ENCODE data around the gene TTK. TPM values are rescaled to one million over a fixed set of nuclear protein-coding genes. Genes with fewer than 3 reads are reported as not detected.
"Not testable (repeated sequence)": the region's sequence is repeated elsewhere in the genome, so short reads cannot be mapped to it uniquely, and the experiment has no call there.

TTK gene
- total and polyA plus RNA-seq, 4 donors: under 0.01 to 21.1 (median 0.53) TPM

DNA sequence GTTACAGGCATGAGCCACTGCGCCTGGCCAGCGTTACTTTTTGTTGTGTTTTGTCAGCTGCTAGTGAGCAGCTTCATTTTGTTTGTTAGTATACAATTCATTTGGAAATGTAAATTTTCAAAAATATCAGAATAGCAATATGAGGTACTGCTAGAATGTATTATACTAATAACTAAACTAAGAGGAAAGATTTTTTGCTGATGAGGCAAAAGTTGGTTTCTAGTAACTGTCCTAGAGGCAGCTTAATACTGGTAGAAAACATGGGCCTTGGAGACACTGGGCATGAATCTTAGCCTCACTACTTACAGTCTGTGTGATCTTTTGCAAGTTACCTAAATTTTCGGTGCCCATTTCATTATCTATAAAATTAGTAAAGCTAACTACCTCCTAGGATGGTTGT, 24.1 kb downstream of the TTK start:
- WGBS: 80% methylated on average over 3 of the region's 3 CpGs
- no peaks in the 10 kb centered on the region for H3K9me3 ChIP-seq (ENCODE audit: control insufficient read depth in 4 of 4, low read length in 3 of 4)
- no peaks in the 10 kb centered on the region for H3K36me3 ChIP-seq (ENCODE audit: control insufficient read depth in 4 of 4, insufficient read depth in 3 of 4, low read depth in 1 of 4, low read length in 3 of 4)
- no peak for DNase-seq (ENCODE audit: low spot score)
- H3K27ac ChIP-seq (ENCODE audit: low read depth in 1 of 2, low read length in 2 of 2): no peak overlapping the region
- H3K4me3 ChIP-seq (ENCODE audit: low read depth in 1 of 3, low read length in 3 of 3): no peak overlapping the region
- no peaks in the 10 kb centered on the region for H3K4me1 ChIP-seq (ENCODE audit: control insufficient read depth in 4 of 4, insufficient read depth in 4 of 4, low read length in 3 of 4)
- no peak for TF ChIP-seq RAD21 (IDR thresholded peaks at IDR 0.05)
- TF ChIP-seq, protein P1, sequence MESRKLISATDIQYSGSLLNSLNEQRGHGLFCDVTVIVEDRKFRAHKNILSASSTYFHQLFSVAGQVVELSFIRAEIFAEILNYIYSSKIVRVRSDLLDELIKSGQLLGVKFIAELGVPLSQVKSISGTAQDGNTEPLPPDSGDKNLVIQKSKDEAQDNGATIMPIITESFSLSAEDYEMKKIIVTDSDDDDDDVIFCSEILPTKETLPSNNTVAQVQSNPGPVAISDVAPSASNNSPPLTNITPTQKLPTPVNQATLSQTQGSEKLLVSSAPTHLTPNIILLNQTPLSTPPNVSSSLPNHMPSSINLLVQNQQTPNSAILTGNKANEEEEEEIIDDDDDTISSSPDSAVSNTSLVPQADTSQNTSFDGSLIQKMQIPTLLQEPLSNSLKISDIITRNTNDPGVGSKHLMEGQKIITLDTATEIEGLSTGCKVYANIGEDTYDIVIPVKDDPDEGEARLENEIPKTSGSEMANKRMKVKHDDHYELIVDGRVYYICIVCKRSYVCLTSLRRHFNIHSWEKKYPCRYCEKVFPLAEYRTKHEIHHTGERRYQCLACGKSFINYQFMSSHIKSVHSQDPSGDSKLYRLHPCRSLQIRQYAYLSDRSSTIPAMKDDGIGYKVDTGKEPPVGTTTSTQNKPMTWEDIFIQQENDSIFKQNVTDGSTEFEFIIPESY (IDR thresholded peaks at IDR 0.05): no peak
- no peak for TF ChIP-seq RXRA (IDR thresholded peaks at IDR 0.05)
- TF ChIP-seq SP1 (IDR thresholded peaks at IDR 0.05): no peak
- TF ChIP-seq NR2F2 (IDR thresholded peaks at IDR 0.05): no peak
- no peaks in the 10 kb centered on the region for H3K27me3 ChIP-seq (ENCODE audit: control insufficient read depth in 4 of 4, insufficient read depth in 4 of 4, low read length in 3 of 4)
- H3K9ac ChIP-seq (ENCODE audit: low read depth in 1 of 2, low read length in 2 of 2): no peak overlapping the region

DNA sequence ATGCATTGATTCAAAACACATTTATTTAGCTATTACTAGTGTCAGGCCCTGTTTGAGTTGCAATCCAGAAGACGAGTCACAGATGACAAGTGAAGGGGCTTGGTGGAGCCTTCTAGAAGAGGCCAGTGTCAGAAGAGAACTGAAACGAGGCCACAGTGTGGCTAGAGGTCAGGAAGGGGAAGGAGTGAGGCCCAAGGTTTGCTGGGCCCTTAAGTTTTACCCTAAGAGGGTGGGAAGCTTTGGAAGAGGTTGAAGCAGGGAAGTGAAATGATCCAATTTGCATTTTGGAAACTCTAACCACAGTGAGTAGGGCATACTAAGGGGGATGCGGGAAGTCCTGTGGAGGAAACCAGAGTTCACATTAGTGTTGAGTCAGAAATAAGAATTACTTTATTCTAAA, 25.0 kb downstream of the TTK start:
- Histone ChIP-seq H3K9ac (ENCODE audit: low read depth in 1 of 2, low read length in 2 of 2) (no peak overlapping the region), H3K9me3 (ENCODE audit: control insufficient read depth in 4 of 4, low read length in 3 of 4) (no peaks in the 10 kb centered on the region), H3K27me3 (ENCODE audit: control insufficient read depth in 4 of 4, insufficient read depth in 4 of 4, low read length in 3 of 4) (no peaks in the 10 kb centered on the region), H3K36me3 (ENCODE audit: control insufficient read depth in 4 of 4, insufficient read depth in 3 of 4, low read depth in 1 of 4, low read length in 3 of 4) (no peaks in the 10 kb centered on the region), H3K27ac (ENCODE audit: low read depth in 1 of 2, low read length in 2 of 2) (no peak overlapping the region), H3K4me1 (ENCODE audit: control insufficient read depth in 4 of 4, insufficient read depth in 4 of 4, low read length in 3 of 4) (no peaks in the 10 kb centered on the region), H3K4me3 (ENCODE audit: low read depth in 1 of 3, low read length in 3 of 3) (no peak overlapping the region)
- no peak for TF ChIP-seq YY1 (IDR thresholded peaks at IDR 0.05)
- TF ChIP-seq FOXA1 (IDR thresholded peaks at IDR 0.05): no peak
- TF ChIP-seq, protein P2, sequence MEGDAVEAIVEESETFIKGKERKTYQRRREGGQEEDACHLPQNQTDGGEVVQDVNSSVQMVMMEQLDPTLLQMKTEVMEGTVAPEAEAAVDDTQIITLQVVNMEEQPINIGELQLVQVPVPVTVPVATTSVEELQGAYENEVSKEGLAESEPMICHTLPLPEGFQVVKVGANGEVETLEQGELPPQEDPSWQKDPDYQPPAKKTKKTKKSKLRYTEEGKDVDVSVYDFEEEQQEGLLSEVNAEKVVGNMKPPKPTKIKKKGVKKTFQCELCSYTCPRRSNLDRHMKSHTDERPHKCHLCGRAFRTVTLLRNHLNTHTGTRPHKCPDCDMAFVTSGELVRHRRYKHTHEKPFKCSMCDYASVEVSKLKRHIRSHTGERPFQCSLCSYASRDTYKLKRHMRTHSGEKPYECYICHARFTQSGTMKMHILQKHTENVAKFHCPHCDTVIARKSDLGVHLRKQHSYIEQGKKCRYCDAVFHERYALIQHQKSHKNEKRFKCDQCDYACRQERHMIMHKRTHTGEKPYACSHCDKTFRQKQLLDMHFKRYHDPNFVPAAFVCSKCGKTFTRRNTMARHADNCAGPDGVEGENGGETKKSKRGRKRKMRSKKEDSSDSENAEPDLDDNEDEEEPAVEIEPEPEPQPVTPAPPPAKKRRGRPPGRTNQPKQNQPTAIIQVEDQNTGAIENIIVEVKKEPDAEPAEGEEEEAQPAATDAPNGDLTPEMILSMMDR (IDR thresholded peaks at IDR 0.05; ENCODE audit: low read depth, low read length, missing input control): no peak
- no peak for TF ChIP-seq SP1 (IDR thresholded peaks at IDR 0.05)
- TF ChIP-seq NR2F2 (IDR thresholded peaks at IDR 0.05): no peak
- TF ChIP-seq, protein P1 (IDR thresholded peaks at IDR 0.05): no peak
- TF ChIP-seq RAD21 (IDR thresholded peaks at IDR 0.05): no peak
- no peak for TF ChIP-seq HNF4G (IDR thresholded peaks at IDR 0.05)
- TF ChIP-seq HNF4A (conservative IDR thresholded peaks at IDR 0.05): no peak
- TF ChIP-seq, protein P3, sequence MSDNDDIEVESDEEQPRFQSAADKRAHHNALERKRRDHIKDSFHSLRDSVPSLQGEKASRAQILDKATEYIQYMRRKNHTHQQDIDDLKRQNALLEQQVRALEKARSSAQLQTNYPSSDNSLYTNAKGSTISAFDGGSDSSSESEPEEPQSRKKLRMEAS (IDR thresholded peaks at IDR 0.05): no peak
- TF ChIP-seq, protein P4, sequence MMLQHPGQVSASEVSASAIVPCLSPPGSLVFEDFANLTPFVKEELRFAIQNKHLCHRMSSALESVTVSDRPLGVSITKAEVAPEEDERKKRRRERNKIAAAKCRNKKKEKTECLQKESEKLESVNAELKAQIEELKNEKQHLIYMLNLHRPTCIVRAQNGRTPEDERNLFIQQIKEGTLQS (IDR thresholded peaks at IDR 0.05): no peak
- TF ChIP-seq FOXA2 (IDR thresholded peaks at IDR 0.05): no peak
- TF ChIP-seq RXRA (IDR thresholded peaks at IDR 0.05): no peak
- TF ChIP-seq, protein P5, sequence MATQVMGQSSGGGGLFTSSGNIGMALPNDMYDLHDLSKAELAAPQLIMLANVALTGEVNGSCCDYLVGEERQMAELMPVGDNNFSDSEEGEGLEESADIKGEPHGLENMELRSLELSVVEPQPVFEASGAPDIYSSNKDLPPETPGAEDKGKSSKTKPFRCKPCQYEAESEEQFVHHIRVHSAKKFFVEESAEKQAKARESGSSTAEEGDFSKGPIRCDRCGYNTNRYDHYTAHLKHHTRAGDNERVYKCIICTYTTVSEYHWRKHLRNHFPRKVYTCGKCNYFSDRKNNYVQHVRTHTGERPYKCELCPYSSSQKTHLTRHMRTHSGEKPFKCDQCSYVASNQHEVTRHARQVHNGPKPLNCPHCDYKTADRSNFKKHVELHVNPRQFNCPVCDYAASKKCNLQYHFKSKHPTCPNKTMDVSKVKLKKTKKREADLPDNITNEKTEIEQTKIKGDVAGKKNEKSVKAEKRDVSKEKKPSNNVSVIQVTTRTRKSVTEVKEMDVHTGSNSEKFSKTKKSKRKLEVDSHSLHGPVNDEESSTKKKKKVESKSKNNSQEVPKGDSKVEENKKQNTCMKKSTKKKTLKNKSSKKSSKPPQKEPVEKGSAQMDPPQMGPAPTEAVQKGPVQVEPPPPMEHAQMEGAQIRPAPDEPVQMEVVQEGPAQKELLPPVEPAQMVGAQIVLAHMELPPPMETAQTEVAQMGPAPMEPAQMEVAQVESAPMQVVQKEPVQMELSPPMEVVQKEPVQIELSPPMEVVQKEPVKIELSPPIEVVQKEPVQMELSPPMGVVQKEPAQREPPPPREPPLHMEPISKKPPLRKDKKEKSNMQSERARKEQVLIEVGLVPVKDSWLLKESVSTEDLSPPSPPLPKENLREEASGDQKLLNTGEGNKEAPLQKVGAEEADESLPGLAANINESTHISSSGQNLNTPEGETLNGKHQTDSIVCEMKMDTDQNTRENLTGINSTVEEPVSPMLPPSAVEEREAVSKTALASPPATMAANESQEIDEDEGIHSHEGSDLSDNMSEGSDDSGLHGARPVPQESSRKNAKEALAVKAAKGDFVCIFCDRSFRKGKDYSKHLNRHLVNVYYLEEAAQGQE (IDR thresholded peaks at IDR 0.05): no peak
- TF ChIP-seq TAF1 (conservative IDR thresholded peaks at IDR 0.05): no peak
- no peak for TF ChIP-seq EGR1 (IDR thresholded peaks at IDR 0.05; ENCODE audit: low read depth in 2 of 2)
- TF ChIP-seq JUND (IDR thresholded peaks at IDR 0.05): no peak
- TF ChIP-seq GABPA (IDR thresholded peaks at IDR 0.05 in 1 of 2, conservative IDR thresholded peaks at IDR 0.05 in 1 of 2): no peak
- no peak for DNase-seq (ENCODE audit: low spot score)
- 79% methylated on average over 3 of the region's 3 CpGs for WGBS

DNA sequence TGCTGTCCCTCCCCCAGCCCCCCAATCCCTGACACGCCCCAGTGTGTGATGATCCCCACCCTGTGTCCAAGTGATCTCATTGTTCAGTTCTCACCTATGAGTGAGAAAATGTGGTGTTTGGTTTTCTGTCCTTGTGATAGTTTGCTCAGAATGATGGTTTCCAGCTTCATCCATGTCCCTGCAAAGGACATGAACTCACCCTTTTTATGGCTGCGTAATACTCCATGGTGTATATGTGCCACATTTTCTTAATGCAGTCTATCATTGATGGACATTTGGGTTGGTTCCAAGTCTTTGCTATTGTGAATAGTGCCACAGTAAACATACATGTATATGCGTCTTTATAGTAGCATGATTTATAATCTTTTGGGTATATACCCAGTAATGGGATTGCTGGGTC, 43.8 kb downstream of the TTK start:
- not testable (repeated sequence) for H3K27ac ChIP-seq (ENCODE audit: low read depth in 1 of 2, low read length in 2 of 2); H3K9me3 ChIP-seq (ENCODE audit: control insufficient read depth in 4 of 4, low read length in 3 of 4); DNase-seq (ENCODE audit: low spot score); H3K27me3 ChIP-seq (ENCODE audit: control insufficient read depth in 4 of 4, insufficient read depth in 4 of 4, low read length in 3 of 4); H3K9ac ChIP-seq (ENCODE audit: low read depth in 1 of 2, low read length in 2 of 2); H3K4me1 ChIP-seq (ENCODE audit: control insufficient read depth in 4 of 4, insufficient read depth in 4 of 4, low read length in 3 of 4); H3K4me3 ChIP-seq (ENCODE audit: low read depth in 1 of 3, low read length in 3 of 3); H3K36me3 ChIP-seq (ENCODE audit: control insufficient read depth in 4 of 4, insufficient read depth in 3 of 4, low read depth in 1 of 4, low read length in 3 of 4)
- 96% methylated on average over 3 of the region's 3 CpGs for WGBS

Measured in liver (tissue), 9 donors.